Stimulated activated effector memory CD8-positive, alpha-beta T cell treated with anti-CD3 and anti-CD28 coated beads, Interleukin-12 subunit alpha, Interleukin-12 subunit beta, amount 100 ng/mL, for 72 hours (primary cell): ENCODE data around the gene TMEM255B.
A peak's percentile ranks its signal among the peaks of the same experiment; 100 is the strongest.

Source experiments
- ATAC-seq: fragments of 150-1000 bp; cut with Tn5 transposase; 2 replicates; pipeline ENCODE4 v1.10.0; 2021
- DNase-seq, 2 donors: peaks; one replicate each; pipeline ENCODE4 v3.0.0; 2021 to 2022; ENCODE audit warnings: low spot score in 2 of 2
- H3K27ac Mint-ChIP-seq: one replicate; pipeline ENCODE4 v1.8.0; 2022; ENCODE audit warnings: mild to moderate bottlenecking, mixed read lengths
- H3K36me3 Mint-ChIP-seq: one replicate; pipeline ENCODE4 v1.8.0; 2022; ENCODE audit warnings: mild to moderate bottlenecking, mixed read lengths
- H3K4me1 Mint-ChIP-seq: one replicate; pipeline ENCODE4 v1.8.0; 2022; ENCODE audit warnings: mixed read lengths
- H3K4me3 Mint-ChIP-seq: one replicate; pipeline ENCODE4 v1.8.0; 2022; ENCODE audit warnings: mild to moderate bottlenecking, mixed read lengths
- H3K9me3 Mint-ChIP-seq: one replicate; pipeline ENCODE4 v1.8.0; 2022; ENCODE audit warnings: mixed read lengths

TMEM255B gene

GRCh38 chr13:113805431-113806103 lies 46.5 kb downstream of the TMEM255B start:
- H3K36me3 Mint-ChIP-seq = peaks cover 6% of the 10 kb centered on the region
- ATAC-seq (no peak), DNase-seq (no peak)
- H3K4me1 Mint-ChIP-seq = peaks cover 5% of the 10 kb centered on the region
- H3K9me3 Mint-ChIP-seq = peaks cover 3% of the 10 kb centered on the region
- H3K27ac Mint-ChIP-seq = no peak overlapping the region
- no peak overlapping the region for H3K4me3 Mint-ChIP-seq

- Mint-ChIP-seq H3K27ac (no peak overlapping the region), H3K4me1 (peaks cover 5% of the 10 kb centered on the region), H3K36me3 (peaks cover 6% of the 10 kb centered on the region), H3K4me3 (no peak overlapping the region), H3K9me3 (peaks cover 3% of the 10 kb centered on the region)
- DNase-seq (no peak), ATAC-seq (no peak)
These were observed 47.1 kb downstream of the TMEM255B start for GRCh38 chr13:113806104-113806471.

DNA sequence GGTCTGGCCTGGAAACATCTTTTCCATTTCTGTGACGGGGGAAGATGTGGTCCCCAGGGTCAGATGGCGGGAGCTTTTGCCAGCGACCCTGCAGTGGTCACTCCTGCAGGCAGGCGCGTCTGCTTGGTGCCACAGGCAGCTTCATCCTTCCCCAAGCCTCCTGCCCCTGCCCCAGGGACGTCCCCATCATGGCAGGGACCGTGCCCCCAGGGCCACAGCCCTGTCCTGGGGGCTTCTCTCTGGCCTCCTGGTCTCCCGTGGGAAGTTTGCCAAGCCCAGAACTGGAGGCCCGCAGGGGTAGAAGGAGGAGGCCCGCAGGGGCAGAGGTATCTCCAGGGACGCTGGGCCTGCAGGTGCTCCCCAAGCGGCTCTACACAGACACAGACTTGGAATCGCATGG lies 47.5 kb downstream of the TMEM255B start:
- Mint-ChIP-seq H3K36me3 (peaks cover 6% of the 10 kb centered on the region), H3K27ac (no peak overlapping the region), H3K9me3 (peaks cover 3% of the 10 kb centered on the region), H3K4me3 (no peak overlapping the region), H3K4me1 (peaks cover 5% of the 10 kb centered on the region)
- ATAC-seq (no peak), DNase-seq (no peak)

DNA sequence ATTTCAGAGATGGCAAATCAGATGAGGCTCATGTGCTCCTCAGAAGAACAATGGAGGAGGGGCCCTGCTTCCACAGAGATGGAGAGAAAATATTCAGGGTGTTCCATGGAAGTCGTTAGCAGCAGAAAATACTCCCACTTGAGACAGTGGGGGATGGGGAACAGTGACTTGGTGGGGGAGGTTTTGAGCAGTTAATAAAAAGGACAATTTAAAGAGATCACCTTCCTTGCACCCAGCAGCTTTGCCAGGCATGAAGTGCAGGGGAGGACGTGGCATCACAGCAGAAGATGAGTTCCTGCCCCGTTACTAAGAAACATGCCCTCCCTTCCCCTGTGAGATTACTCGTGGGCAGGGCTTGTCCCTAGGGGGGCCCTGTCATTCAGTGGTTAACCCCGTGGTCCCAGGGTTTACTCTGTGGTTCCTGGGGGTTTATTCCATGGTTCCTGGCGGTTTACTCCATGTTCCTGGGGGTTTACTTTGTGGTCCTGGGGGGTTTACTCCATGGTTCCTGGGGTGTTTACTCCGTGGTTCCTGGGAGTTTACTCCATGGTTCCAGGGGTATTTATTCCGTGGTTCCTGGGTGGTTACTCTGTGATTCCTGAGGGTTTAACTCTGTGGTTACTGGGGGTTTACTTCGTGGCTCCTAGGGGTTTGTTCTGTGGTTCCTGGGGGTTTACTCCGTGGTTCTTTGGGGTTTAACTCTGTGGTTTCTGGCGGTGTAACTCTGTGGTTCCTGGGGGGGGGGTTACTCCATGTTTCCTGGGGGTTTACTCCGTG lies 49.2 kb downstream of the TMEM255B start:
- Mint-ChIP-seq H3K4me1 (peaks cover 5% of the 10 kb centered on the region), H3K4me3 (no peak overlapping the region), H3K27ac (no peak overlapping the region), H3K9me3 (peaks cover 3% of the 10 kb centered on the region), H3K36me3 (peaks cover 6% of the 10 kb centered on the region)
- ATAC-seq (no peak), DNase-seq (no peak)

DNA sequence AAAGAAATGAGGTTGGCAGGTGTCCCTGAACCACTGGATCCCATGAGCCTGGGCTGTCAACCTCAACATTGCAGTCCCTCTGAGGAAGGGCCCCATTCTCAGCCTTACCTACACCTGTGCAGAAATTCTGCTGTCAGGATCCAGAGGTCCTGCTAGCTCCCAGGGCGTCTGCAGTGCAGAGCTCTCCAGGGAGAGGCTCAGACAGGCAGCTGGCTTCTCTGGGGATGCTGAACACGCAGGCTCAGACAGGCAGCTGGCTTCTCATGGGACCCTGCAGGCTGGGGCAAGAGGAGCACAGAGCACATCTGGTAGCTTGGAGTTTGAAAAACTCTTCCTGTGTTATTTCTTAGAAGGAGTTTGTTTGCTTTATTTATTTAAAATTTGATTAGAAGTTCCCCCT lies 50.9 kb downstream of the TMEM255B start:
- peaks cover 5% of the 10 kb centered on the region for H3K4me1 Mint-ChIP-seq
- H3K36me3 Mint-ChIP-seq = peaks cover 6% of the 10 kb centered on the region
- H3K9me3 Mint-ChIP-seq = peaks cover 3% of the 10 kb centered on the region
- no peak overlapping the region for H3K4me3 Mint-ChIP-seq
- ATAC-seq (no peak), DNase-seq (no peak)
- peak overlapping the region; percentile 35 for H3K27ac Mint-ChIP-seq

- Mint-ChIP-seq H3K4me3 (no peak overlapping the region), H3K27ac (peak overlapping the region; percentile 35), H3K4me1 (peaks cover 9% of the 10 kb centered on the region), H3K36me3 (peaks cover 6% of the 10 kb centered on the region), H3K9me3 (peaks cover 3% of the 10 kb centered on the region)
- ATAC-seq = no peak
- DNase-seq = no peak
These were observed 51.6 kb downstream of the TMEM255B start for GRCh38 chr13:113810640-113811039.

- ATAC-seq (no peak), DNase-seq (no peak)
- peaks cover 15% of the 10 kb centered on the region for H3K4me1 Mint-ChIP-seq
- H3K27ac Mint-ChIP-seq = no peak overlapping the region
- H3K36me3 Mint-ChIP-seq = peaks cover 6% of the 10 kb centered on the region
- peaks cover 3% of the 10 kb centered on the region for H3K9me3 Mint-ChIP-seq
- no peak overlapping the region for H3K4me3 Mint-ChIP-seq
These were observed 52.3 kb downstream of the TMEM255B start for GRCh38 chr13:113811081-113811928.

- DNase-seq (no peak), ATAC-seq (no peak)
- Mint-ChIP-seq H3K4me3 (no peak overlapping the region), H3K27ac (no peak overlapping the region), H3K4me1 (peaks cover 26% of the 10 kb centered on the region), H3K9me3 (peaks cover 3% of the 10 kb centered on the region), H3K36me3 (peaks cover 9% of the 10 kb centered on the region)
These were observed 53.4 kb downstream of the TMEM255B start for GRCh38 chr13:113812178-113813040.

- H3K27ac Mint-ChIP-seq = no peak overlapping the region
- no peak overlapping the region for H3K4me3 Mint-ChIP-seq
- ATAC-seq (no peak), DNase-seq (no peak)
- H3K9me3 Mint-ChIP-seq = no peaks in the 10 kb centered on the region
- H3K4me1 Mint-ChIP-seq = peaks cover 25% of the 10 kb centered on the region
- peaks cover 13% of the 10 kb centered on the region for H3K36me3 Mint-ChIP-seq
These were observed 54.2 kb downstream of the TMEM255B start for GRCh38 chr13:113813070-113813748.

DNA sequence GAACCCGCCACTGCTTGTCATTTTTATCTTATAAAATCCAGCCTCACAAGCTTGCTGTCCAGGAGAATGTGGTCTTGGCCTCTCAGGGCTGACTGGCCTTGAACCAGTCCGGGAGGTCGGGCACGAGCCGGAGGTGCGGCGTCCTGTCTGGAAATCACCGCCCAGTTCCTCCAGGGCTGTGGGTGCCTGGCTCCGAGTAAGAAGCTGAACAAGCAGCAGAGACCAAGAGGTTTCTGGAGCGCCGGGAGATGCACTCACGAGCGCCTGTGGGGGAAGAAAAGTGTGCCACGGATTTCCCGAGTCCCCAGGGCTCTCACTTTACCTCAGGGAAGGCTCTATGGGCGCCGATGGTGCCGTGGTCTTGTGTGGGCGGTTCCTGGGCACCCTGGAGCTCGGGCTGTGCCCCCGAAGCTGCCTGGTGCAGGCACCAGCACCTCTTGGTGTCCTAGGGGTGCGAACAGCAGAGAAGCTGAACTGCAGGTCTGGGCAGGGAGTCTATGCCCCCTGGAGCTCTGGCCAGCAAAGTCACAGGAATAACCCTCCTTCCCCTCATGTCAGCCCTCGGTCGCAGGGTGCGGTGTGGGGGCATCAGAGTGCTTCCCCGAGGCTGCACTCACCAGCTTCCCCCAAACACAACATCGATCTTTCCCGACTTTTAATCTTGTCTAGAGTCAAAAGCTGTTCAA lies 54.9 kb downstream of the TMEM255B start:
- H3K36me3 Mint-ChIP-seq = peaks cover 7% of the 10 kb centered on the region
- no peak for DNase-seq
- no peaks in the 10 kb centered on the region for H3K9me3 Mint-ChIP-seq
- no peak overlapping the region for H3K4me3 Mint-ChIP-seq
- ATAC-seq = no peak
- no peak overlapping the region for H3K27ac Mint-ChIP-seq
- H3K4me1 Mint-ChIP-seq = peaks cover 25% of the 10 kb centered on the region

GRCh38 chr13:113814435-113814821 lies 55.4 kb downstream of the TMEM255B start:
- peaks cover 7% of the 10 kb centered on the region for H3K36me3 Mint-ChIP-seq
- ATAC-seq (no peak), DNase-seq (no peak)
- H3K27ac Mint-ChIP-seq = no peak overlapping the region
- H3K9me3 Mint-ChIP-seq = no peaks in the 10 kb centered on the region
- H3K4me1 Mint-ChIP-seq = peaks cover 25% of the 10 kb centered on the region
- H3K4me3 Mint-ChIP-seq = no peak overlapping the region

DNA sequence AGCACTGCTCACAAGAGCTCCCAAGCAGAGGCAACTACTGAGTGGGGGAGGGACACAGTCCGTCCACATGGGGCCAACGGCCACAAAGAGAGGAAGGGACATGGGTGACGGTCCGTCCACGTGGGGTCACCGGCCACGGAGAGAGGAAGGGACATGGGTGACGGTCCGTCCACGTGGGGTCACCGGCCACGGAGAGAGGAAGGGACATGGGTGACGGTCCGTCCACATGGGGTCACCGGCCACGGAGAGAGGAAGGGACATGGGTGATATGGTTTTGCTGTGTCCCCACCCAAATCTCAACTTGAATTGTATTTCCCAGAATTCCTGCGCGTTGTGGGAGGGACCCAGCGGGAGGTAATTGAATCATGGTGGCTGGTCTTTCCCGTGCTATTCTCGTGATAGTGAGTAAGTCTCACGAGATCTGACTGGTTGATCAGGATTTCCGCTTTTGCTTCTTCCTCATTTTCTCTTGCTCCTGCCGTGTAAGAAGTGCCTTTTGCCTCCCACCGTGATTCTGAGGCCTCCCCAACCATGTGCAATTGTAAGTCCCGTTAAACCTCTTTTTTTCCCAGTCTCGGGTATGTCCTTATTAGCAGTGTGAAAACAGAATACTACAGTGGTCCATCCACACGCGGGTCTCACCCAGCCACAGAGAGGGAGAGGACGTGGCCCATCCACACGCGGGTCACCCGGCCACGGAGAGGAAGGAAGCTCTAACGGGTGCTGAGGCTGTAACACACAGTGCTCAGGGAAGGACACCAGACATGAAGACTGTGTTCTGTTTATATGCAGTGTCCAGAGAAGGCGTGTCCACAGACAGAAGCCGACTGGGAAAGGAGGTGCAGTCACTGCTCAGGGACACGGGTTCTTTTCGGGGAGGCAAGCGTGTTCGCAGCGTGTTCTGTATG lies 56.4 kb downstream of the TMEM255B start:
- H3K36me3 Mint-ChIP-seq = peaks cover 7% of the 10 kb centered on the region
- peak overlapping the region; percentile 80 for H3K27ac Mint-ChIP-seq
- ATAC-seq = peak; percentile 33
- H3K4me3 Mint-ChIP-seq = peak overlapping the region; percentile 77
- DNase-seq = peak in 1 of 2 donors; percentile 58
- H3K4me1 Mint-ChIP-seq = peaks cover 25% of the 10 kb centered on the region
- H3K9me3 Mint-ChIP-seq = no peaks in the 10 kb centered on the region

DNA sequence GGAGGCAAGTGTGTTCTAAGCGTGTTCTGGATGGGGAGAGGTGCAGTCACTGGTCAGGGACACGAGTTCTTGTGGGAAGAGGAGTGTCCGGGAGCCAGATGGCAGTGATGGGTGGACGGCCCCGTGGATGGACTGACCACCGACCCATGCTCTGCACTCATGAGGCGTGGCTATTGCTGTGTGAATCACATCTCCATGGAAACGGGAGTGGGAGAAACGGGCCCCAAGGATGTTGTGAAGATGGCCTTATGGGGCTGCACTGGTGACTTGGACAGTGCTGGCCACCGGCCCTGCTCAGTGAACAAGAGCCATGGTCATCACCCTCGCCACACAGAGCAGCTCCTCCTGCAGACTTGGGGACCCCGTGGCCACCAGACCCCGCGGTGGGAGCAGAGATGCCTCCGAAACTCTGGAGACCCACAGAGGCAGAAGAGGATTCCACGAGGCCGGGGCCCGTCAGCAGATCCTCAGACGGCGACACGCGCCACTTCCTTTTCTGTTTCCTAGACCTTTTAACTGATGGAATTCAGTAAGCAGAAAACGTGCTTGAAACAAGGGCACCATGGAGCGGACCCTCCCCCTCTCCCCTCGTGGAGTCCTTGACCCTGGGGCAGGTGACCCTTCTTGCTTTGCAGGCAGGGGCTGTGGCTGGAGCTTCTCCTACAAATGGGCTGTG lies 57.4 kb downstream of the TMEM255B start:
- Mint-ChIP-seq H3K4me1 (peaks cover 25% of the 10 kb centered on the region), H3K36me3 (peaks cover 7% of the 10 kb centered on the region), H3K27ac (peak overlapping the region; percentile 80), H3K9me3 (no peaks in the 10 kb centered on the region), H3K4me3 (peak overlapping the region; percentile 77)
- DNase-seq (peak in 1 of 2 donors; percentile 53), ATAC-seq (no peak)
